GM12801 (cell line): Measurements from ENCODE around the gene KIF16B.

Experiments used
- CTCF ChIP-seq: IDR thresholded peaks from one replicate; pipeline ENCODE4 v1.5.1; 2011; ENCODE audit warnings: control low read depth; ENCODE audit not compliant: insufficient read length; ENCODE audit errors: extremely low read depth

Gene KIF16B

GRCh38 chr20:16292226-16292880 lies 280.9 kb downstream of the KIF16B start:
- TF ChIP-seq CTCF = no peak

- TF ChIP-seq CTCF = no peak
These were observed 282.9 kb downstream of the KIF16B start for GRCh38 chr20:16290358-16290757.

GRCh38 chr20:16287776-16288175 lies 285.5 kb downstream of the KIF16B start:
- TF ChIP-seq CTCF = no peak

GRCh38 chr20:16286601-16287000 lies 286.6 kb downstream of the KIF16B start:
- no peak for TF ChIP-seq CTCF

GRCh38 chr20:16284385-16285100 lies 288.7 kb downstream of the KIF16B start:
- TF ChIP-seq CTCF = no peak

- TF ChIP-seq CTCF = no peak
These were observed 289.3 kb downstream of the KIF16B start for GRCh38 chr20:16283978-16284377.

- no peak for TF ChIP-seq CTCF
These were observed 289.9 kb downstream of the KIF16B start for GRCh38 chr20:16283307-16283706.
